ENCODE measurements around the gene ZNF175.

ZNF175 gene

GRCh38 chr19:51607077-51607476 is 36.0 kb downstream of the ZNF175 start:
- TF ChIP-seq, protein P1, sequence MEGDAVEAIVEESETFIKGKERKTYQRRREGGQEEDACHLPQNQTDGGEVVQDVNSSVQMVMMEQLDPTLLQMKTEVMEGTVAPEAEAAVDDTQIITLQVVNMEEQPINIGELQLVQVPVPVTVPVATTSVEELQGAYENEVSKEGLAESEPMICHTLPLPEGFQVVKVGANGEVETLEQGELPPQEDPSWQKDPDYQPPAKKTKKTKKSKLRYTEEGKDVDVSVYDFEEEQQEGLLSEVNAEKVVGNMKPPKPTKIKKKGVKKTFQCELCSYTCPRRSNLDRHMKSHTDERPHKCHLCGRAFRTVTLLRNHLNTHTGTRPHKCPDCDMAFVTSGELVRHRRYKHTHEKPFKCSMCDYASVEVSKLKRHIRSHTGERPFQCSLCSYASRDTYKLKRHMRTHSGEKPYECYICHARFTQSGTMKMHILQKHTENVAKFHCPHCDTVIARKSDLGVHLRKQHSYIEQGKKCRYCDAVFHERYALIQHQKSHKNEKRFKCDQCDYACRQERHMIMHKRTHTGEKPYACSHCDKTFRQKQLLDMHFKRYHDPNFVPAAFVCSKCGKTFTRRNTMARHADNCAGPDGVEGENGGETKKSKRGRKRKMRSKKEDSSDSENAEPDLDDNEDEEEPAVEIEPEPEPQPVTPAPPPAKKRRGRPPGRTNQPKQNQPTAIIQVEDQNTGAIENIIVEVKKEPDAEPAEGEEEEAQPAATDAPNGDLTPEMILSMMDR (IDR thresholded peaks at IDR 0.05; ENCODE audit: insufficient read depth, low read length), result no peak
- TF ChIP-seq SPI1 (IDR thresholded peaks at IDR 0.05; ENCODE audit: borderline replicate concordance, low read depth) (no peak), GABPA (IDR thresholded peaks at IDR 0.05; ENCODE audit: low read depth) (no peak), POLR2AphosphoS5 (IDR thresholded peaks at IDR 0.05; ENCODE audit: low read depth) (no peak)
- TF ChIP-seq, protein P2, sequence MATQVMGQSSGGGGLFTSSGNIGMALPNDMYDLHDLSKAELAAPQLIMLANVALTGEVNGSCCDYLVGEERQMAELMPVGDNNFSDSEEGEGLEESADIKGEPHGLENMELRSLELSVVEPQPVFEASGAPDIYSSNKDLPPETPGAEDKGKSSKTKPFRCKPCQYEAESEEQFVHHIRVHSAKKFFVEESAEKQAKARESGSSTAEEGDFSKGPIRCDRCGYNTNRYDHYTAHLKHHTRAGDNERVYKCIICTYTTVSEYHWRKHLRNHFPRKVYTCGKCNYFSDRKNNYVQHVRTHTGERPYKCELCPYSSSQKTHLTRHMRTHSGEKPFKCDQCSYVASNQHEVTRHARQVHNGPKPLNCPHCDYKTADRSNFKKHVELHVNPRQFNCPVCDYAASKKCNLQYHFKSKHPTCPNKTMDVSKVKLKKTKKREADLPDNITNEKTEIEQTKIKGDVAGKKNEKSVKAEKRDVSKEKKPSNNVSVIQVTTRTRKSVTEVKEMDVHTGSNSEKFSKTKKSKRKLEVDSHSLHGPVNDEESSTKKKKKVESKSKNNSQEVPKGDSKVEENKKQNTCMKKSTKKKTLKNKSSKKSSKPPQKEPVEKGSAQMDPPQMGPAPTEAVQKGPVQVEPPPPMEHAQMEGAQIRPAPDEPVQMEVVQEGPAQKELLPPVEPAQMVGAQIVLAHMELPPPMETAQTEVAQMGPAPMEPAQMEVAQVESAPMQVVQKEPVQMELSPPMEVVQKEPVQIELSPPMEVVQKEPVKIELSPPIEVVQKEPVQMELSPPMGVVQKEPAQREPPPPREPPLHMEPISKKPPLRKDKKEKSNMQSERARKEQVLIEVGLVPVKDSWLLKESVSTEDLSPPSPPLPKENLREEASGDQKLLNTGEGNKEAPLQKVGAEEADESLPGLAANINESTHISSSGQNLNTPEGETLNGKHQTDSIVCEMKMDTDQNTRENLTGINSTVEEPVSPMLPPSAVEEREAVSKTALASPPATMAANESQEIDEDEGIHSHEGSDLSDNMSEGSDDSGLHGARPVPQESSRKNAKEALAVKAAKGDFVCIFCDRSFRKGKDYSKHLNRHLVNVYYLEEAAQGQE (IDR thresholded peaks at IDR 0.05; ENCODE audit: insufficient replicate concordance, low read depth), result no peak

GRCh38 chr19:51607920-51608562 is 37.0 kb downstream of the ZNF175 start:
- Histone ChIP-seq H3K27me3 (ENCODE audit: insufficient read depth, poor library complexity, severe bottlenecking) (no peaks in the 10 kb centered on the region), H3K27ac (replicated peaks) (no peak overlapping the region), H3K4me3 (replicated peaks; ENCODE audit: insufficient read depth, low read length) (no peak overlapping the region)
- TF ChIP-seq POLR2AphosphoS5 (IDR thresholded peaks at IDR 0.05; ENCODE audit: low read depth), result no peak
- TF ChIP-seq GABPA (IDR thresholded peaks at IDR 0.05; ENCODE audit: low read depth), result no peak
- peak; percentile 62; the same call in 1 of the 2 replicates for TF ChIP-seq SPI1 (IDR thresholded peaks at IDR 0.05; ENCODE audit: borderline replicate concordance, low read depth)
- TF ChIP-seq, protein P1 (IDR thresholded peaks at IDR 0.05; ENCODE audit: insufficient read depth, low read length), result peak; percentile 85
- TF ChIP-seq, protein P2 (IDR thresholded peaks at IDR 0.05; ENCODE audit: insufficient replicate concordance, low read depth), result peak; percentile 100
- DNase-seq (ENCODE audit: low read depth in 1 of 2, low spot score in 1 of 2), result peak; percentile 63 to 93

More at GRCh38 chr19:51607077-51607476, 36.0 kb downstream of the ZNF175 start:
- DNase-seq (ENCODE audit: low read depth in 1 of 2, low spot score in 1 of 2), result no peak
- no peak overlapping the region for H3K4me3 ChIP-seq (replicated peaks; ENCODE audit: insufficient read depth, low read length)
- no peaks in the 10 kb centered on the region for H3K27me3 ChIP-seq (ENCODE audit: insufficient read depth, poor library complexity, severe bottlenecking)
- H3K27ac ChIP-seq (replicated peaks), result no peak overlapping the region

DNA sequence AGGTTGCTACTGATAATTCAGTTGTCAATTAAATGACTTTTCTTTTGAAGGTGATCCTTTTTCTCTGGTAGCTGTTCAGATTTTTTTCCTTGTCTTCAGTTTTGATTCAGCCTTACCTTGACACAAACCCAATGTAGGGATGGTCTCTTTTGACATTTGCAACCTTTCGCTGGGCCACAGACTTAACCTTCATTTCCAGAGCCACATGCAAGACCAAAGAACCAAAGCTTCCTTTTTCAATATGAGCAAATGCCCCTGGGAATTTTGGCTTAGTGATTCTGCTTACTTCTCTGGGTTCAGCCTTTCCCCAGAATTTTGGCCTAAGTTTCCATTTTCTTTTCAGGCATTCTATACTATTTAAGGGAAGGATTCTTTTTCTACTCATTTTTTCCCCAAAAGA is 39.5 kb downstream of the ZNF175 start:
- TF ChIP-seq, protein P2 (IDR thresholded peaks at IDR 0.05; ENCODE audit: insufficient replicate concordance, low read depth), result no peak
- TF ChIP-seq GABPA (IDR thresholded peaks at IDR 0.05; ENCODE audit: low read depth) (no peak), SPI1 (IDR thresholded peaks at IDR 0.05; ENCODE audit: borderline replicate concordance, low read depth) (no peak), POLR2AphosphoS5 (IDR thresholded peaks at IDR 0.05; ENCODE audit: low read depth) (no peak)
- TF ChIP-seq, protein P1 (IDR thresholded peaks at IDR 0.05; ENCODE audit: insufficient read depth, low read length), result no peak
- Histone ChIP-seq H3K27ac (replicated peaks) (no peak overlapping the region), H3K27me3 (ENCODE audit: insufficient read depth, poor library complexity, severe bottlenecking) (no peaks in the 10 kb centered on the region), H3K4me3 (replicated peaks; ENCODE audit: insufficient read depth, low read length) (no peak overlapping the region)
- DNase-seq (ENCODE audit: low read depth in 1 of 2, low spot score in 1 of 2), result no peak
